Measurements from ENCODE around the gene SCRN1.
A peak's percentile ranks its signal among the peaks of the same experiment; 100 is the strongest.

SCRN1 gene

DNA sequence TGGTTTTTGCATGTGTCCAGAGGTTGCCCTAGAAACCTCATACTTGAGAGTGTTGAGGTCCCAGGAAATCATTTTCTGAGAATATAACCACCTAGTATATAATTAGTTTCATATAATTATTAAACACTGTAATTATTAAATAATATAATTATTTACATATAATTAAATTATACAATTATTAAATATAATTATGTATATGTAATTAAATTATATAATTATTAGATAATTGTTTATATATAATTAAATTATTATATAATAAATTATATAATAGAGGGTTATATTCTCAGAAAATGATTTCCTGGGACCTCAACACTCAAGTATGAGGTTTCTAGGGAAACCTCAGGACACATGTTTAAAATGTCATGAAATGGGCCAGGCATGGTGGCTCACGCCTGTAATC lies 27.6 kb downstream of the SCRN1 start:
- no peak for DNase-seq

DNA sequence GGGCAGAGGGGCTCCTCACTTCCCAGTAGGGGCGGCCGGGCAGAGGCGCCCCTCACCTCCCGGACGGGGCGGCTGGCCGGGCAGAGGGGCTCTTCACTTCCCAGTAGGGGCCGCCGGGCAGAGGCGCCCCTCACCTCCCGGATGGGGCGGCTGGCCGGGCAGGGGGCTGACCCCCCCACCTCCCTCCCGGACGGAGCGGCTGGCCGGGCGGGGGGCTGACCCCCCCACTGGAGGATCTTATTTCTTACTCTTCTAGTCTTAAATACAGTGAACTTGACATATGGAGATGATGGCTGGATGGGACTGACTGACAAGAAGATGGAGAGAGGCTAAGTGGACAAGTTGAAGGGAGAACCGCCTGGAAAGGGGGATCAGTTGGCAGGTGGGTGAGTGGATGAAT lies 28.0 kb downstream of the SCRN1 start:
- DNase-seq: peak; percentile 54

GRCh38 chr7:29958667-29959358 lies 30.8 kb downstream of the SCRN1 start:
- no peak for DNase-seq

GRCh38 chr7:29957521-29958310 lies 31.9 kb downstream of the SCRN1 start:
- peak; percentile 82 for DNase-seq

GRCh38 chr7:29956487-29956836 lies 33.1 kb downstream of the SCRN1 start:
- DNase-seq: no peak

GRCh38 chr7:29955799-29956486 lies 33.7 kb downstream of the SCRN1 start:
- no peak for DNase-seq

DNA sequence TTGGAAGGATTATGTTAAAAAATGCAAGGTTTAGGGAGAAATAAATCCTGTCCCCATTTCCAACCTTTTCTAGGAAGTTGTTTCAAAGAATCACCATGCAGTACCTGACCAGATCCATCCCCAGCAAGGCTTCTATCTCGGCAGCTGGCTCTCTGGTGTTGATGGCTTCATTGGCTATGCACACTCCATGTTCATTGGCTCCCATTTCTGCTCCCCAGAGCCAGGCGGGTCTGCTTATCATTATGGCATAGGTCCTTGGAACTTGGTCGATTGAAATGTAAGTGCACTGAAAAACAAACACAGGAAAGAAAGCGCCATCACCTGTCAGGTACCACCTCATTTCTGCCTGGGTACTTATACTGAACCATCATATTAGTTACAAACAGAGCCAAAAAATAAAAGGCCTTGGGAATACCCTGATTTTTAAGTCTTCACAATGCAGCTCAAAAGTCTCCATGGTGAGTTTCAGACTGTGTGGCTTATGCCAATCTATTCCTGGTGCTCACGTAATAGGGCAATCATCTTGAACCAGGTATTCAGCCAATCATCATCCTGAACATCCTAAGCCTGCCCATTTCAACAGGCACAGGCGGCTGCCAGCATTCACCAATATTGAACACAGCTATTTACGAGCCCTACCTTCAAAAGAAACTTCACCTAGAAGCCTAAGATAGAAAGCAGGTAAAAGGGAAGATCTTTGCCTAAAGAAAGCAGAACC lies 34.4 kb downstream of the SCRN1 start:
- DNase-seq: no peak

- DNase-seq: no peak
Observed at GRCh38 chr7:29953726-29954347, 35.8 kb downstream of the SCRN1 start.

GRCh38 chr7:29951206-29951605 lies 38.4 kb downstream of the SCRN1 start:
- DNase-seq: no peak

DNA sequence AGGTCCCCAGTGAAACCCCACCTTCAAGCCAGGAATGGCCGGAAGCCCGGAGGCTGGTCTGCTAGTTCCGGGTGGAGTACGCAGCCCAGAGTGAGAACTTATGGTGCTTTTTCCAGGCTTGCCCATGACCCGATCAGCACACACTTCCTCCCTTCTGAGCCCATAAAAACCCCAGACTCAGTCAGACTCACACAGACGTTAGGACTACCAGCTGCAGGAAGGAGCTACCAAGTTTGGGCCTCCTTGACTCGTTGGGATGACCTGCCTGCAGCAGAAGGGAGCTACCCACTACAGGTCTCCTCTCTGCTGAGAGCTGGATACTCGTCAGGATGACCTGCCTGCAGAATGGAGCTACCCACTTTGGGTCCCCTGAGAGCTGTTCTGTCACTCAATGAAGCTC lies 39.1 kb downstream of the SCRN1 start:
- DNase-seq: no peak

GRCh38 chr7:29948587-29948986 lies 41.0 kb downstream of the SCRN1 start:
- no peak for DNase-seq

DNA sequence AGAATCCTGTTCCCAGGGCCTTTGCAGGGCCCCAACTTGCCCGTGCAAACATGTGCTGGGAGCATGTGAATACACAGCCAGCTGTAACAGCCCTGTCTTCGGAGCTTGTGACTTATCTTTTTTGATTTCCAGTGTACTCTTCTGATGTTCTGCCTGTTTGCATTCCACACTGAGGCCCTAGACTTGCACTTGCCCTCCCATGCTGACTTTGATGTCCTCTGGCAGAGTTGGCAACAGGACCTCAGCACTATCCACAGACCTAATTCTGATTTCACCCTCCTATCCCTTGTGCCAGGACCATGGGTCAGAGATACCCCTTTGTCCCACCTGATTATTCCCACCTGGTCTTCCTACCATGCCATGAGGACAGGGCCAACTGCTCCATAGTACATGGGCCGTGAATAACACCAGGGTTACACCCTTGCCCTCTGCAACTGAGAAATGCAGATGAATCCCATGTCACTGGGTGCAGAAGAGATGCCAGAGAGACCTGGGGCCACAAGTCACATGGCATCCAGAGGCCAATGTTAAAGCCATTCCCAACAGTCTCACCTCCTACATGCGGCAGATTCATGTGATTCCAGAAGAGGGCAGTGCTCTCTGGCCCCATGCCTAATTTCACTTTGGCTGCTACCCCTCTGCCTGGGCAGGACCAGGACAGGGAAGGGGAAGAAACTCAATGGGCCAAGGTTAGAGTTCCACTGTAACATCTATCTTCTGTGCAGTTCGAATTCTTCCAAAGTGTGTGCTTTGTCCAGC lies 43.0 kb downstream of the SCRN1 start:
- peak; percentile 36 for DNase-seq

DNA sequence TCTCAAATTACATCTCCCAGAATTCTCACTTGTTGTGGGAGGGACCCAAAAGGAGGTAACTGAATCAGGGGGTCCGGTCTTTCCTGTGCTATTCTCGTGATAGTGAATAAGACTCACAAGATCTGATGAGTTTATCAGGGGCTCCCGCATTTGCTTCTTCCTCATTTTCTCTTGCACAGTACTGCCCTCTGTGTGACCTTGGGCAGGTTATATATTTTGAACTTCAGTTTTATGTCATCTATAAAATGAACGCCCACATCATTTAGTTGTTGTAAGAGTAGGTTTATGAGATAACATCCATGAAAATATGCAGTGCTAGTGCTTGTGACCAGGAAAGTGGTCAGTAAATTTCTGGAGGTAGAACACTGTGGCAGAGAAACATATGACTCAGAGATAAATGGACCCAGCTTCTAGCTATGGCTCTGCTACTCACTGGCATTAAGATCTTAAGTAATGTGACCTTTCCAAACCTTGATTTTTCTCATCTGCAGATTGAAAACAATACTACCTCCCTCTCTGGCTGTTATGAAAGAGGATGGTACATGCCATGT lies 44.3 kb downstream of the SCRN1 start:
- no peak for DNase-seq

DNA sequence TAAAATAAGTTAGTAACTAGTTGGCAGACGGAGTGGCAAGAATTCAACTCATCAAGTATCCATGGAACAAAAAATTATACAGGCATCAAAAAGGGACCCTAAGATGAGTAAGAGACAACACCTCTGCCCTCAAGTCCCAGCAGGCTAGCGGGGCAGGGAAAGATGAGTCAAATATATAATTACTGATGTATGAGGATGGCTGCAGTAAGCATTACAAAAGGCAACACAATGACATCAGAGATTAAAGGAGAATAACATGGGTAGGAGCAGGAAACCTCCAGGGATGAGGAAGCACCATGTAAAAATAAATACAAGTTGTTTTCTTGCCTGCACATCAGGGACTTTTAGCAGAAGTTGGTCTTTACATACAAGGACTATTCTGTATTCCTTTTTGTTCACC lies 49.4 kb downstream of the SCRN1 start:
- DNase-seq: no peak

DNA sequence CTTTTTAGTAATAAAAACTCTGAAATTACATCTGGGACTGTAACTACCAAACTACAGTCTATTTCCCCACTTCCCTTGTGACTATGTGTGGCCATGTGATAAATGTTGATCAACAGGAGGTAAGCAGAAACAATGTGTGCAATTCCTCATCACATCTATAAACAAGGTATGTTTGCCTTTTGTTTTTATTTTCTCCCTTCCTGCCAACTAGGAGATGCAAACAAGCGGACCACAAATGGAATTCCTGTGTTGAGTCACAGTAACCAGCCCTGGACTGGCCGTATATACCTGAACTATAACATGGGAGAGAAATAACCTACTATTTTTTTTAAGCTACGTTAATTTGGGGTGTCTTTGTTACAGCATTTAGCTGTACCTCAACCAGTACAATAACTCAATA lies 52.5 kb downstream of the SCRN1 start:
- no peak for DNase-seq

GRCh38 chr7:29935111-29935510 lies 54.5 kb downstream of the SCRN1 start:
- no peak for DNase-seq

DNA sequence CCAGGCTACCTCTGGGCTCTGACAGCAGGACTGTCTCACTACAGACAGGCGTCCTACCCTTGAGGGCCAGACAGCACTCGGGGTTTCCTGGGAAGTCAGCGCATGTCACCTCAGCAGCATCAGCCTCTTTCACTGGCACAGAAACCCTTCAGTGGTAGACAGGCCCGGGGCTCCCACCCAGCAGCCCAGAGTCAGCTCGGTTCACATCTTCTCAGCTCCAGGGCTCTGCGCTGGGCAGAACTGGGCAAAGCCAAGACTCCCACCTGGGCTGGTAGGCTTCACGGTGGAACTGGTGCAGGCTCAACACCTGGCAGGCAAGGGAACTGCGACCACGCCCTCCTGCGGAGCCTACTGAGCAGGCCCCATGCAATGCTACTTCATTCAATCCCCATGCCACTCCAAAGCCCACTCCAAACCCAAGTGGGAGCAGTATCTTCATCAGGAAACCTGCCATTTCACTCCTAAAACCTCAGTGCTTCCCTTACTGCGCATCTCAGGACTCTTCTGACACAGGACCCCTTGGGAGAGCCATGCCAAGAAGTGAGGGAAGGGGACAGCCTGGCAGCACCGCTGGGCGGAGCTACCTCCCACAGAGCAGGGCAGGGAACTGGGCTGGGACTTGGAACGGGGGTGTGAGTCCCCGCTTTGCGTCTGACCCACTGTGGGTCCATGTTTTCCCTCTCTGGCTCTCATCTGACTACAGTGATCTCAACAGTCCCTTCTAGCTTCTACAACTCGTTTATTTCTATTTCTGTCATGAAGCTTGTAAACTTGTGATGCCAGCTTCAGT lies 60.4 kb downstream of the SCRN1 start:
- no peak for DNase-seq

DNA sequence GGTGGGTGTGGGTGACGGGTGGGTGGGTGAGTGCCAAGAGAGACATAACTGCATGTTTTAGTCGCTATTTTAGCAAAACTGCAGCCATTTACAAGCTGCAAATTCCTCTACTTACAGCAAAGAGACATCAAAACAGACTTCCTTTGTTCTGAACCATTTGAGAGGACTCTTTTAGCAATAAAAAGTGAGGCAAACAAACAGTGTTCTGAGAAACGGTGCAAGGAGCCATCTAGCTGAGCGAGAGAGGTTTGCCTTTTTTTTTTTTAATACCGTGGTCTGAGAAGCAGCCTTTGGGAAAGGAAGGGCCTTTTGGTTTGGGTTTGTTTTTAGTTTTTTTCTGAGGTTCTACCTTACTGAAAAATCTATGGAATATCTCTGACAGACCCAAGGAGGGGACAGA lies 62.9 kb downstream of the SCRN1 start:
- DNase-seq: no peak

DNA sequence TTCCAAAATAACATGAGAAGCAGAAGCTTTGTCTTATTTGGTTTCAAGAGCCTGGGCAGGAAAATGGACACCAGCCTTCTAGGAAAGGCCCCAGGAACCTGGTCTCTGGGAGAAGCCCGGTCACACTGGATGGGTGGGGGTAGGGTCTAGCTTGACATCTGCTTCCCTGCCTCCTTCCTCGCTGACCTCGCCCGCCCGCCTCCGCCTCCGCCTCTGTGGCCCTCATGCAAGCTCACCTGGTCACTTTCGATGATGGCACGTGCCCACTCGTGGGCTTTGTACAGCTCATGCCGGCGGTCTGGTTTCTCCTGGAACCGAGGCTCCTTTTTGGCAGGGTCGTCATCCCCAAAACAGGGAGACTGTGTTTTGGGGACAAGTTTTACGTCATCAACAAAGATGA lies 63.4 kb downstream of the SCRN1 start:
- no peak for DNase-seq

GRCh38 chr7:29924684-29925083 lies 64.9 kb downstream of the SCRN1 start:
- DNase-seq: no peak

- DNase-seq: peak; percentile 16
Observed at GRCh38 chr7:29924006-29924405, 65.6 kb downstream of the SCRN1 start.

All from NCI-H82 (cell line).